GM18868 (cell line): ENCODE results near the gene RUNX1.

Source experiments
- ATAC-seq: cut with Tn5 transposase; IDR thresholded peaks from one replicate; pipeline ENCODE4 v1.9.1; 2021; ENCODE audit warnings: mild to moderate bottlenecking, moderate library complexity; ENCODE audit not compliant: unreplicated experiment

Gene RUNX1

GRCh38 chr21:34886240-34887104 is 162.6 kb downstream of the RUNX1 start:
- ATAC-seq = no peak

- no peak for ATAC-seq
Measured at GRCh38 chr21:34885626-34886239, 163.4 kb downstream of the RUNX1 start.

GRCh38 chr21:34885125-34885524 is 164.0 kb downstream of the RUNX1 start:
- no peak for ATAC-seq

DNA sequence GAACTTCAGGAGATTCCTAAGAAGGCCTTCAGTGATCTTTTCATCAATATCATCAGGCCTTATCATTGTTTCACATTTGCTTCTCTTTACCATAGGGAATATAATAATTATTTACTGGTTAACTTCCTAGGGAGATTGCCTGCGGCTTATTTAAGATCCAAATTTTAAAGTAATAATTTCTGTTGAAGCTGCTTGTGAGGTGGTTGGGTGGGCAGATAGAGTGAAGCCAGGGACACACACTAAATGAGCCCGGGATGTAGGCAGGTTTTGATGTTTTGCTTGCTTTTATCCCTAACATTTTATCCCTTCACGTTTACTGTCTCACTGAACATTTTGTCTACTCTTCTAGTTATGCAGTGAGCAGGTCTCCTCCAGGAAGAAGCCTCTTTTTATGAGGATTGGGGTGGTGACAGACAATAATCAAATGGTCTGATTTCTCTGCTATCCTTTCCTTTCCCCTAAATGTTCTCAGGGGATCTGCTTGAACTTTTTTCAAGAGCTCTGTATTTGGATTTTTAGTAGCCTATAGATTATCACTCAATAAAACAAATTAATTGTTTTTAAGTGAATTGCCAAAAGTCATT is 164.7 kb downstream of the RUNX1 start:
- ATAC-seq = no peak

GRCh38 chr21:34883491-34884271 is 165.4 kb downstream of the RUNX1 start:
- ATAC-seq = no peak

GRCh38 chr21:34882719-34883131 is 166.4 kb downstream of the RUNX1 start:
- peak; percentile 57 for ATAC-seq

GRCh38 chr21:34881839-34882371 is 167.2 kb downstream of the RUNX1 start:
- no peak for ATAC-seq

DNA sequence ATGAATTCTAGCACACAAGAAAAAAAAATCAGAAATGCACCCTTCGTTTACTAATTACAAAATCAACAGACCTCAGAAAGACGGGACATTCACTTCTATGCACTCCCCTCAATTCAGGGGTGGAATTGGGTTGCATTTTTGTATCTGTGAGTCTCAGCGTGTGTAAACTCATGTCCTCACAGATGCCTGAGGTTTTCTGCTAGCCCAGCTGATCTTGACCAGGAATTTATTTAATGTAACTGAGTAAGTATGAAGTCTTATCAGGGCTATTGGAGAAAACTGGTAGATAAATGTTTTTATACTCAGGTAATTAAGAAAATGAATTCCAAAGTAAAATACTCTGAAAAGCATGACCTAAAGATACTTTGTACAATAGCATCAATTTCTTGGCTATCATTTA is 167.7 kb downstream of the RUNX1 start:
- no peak for ATAC-seq

GRCh38 chr21:34880401-34880800 is 168.7 kb downstream of the RUNX1 start:
- ATAC-seq = no peak

GRCh38 chr21:34878940-34879339 is 170.2 kb downstream of the RUNX1 start:
- ATAC-seq = no peak

- ATAC-seq = no peak
Measured at GRCh38 chr21:34878501-34878900, 170.6 kb downstream of the RUNX1 start.

DNA sequence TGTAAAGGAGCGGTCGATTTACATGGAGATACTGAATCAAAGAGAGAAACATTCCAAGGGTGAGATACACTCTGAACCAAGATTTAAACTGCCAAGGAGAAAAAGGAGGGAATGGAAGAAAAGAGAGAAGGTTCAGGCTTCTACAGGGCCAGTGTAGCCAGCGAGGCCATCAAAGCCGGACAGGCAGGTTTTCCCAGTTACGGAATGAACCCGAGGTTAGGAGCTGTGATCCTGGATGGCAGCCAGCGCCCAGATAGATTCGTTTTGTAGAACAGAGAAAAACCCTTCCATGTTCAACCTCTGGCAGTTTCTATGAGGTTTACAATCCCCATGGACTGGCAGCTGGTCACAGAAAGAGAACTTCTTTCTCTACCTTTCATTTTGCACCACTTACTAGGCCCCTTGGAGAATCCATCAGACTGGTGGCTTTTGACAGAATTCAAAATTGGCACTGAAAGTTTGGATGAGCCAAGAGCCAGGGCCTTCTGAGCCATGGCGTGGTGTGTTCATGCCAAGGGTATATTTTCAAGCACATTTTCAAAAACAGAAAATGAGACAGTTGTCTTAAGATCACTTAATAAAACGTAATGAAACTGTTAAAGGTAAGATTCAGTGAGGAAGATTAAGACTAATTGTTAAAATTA is 171.5 kb downstream of the RUNX1 start:
- ATAC-seq = no peak

DNA sequence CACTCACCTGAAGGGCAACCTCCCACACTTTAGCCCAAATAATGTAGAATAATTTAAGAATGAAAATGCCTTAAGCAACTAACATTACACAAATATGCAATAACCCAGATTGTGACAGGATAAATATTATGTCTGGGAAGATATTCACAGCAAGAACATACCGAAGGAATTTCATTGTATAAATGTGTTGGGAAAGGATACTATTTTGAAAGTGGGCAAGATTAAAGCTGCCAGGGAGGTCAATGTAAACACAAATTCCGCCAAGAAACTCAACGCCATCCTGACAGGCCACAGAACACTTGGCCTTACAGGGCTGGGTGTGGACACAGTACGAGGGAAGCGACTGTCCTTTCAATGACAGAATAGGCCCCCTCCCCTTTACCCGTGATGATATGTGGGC is 173.3 kb downstream of the RUNX1 start:
- ATAC-seq = no peak

- ATAC-seq = peak; percentile 54
Measured at GRCh38 chr21:34874684-34875513, 174.2 kb downstream of the RUNX1 start.

GRCh38 chr21:34871026-34871908 is 177.8 kb downstream of the RUNX1 start:
- ATAC-seq = no peak

DNA sequence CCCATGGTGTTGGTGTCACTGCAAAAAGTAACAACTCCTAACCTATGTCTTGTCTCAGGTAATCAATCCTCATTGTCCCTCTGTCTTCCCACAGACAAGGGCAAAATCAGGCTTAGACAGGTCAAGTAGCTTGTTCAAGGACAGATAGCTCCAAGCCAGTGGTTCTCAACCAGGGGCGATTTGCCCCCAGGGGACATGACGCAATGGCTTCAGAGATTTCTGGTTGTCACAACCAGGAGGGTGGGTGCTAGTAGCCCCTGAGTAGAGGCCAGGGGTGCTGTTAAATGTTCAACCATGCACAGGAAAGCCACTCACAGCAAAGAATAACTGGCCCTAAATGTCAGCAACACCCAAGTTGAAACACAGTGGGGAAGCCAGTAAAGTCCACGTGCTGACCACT is 178.9 kb downstream of the RUNX1 start:
- ATAC-seq = no peak

- no peak for ATAC-seq
Measured at GRCh38 chr21:34869545-34869944, 179.6 kb downstream of the RUNX1 start.

DNA sequence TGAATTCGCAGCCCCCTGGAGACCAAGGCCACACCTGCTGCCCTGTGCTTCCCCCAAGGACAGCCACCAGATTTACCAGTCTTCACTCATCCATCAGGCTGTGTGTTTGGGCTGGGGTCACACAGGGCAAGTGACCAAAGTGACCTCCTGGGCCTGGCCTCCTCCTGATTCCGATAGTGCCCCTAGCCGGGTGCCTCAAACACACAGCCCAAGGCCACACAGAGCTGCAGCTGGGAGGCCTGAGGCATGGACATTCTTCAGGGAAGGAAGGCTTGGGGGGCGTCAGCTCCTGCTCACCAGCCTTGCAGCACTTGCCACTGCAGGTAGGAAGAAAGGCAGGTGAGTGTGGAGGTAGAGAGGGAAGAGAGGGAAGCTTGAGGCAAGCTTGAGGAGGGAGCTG is 181.3 kb downstream of the RUNX1 start:
- ATAC-seq = no peak
